Chondrocyte (in vitro differentiated cells): Measurements from ENCODE around the gene HOXB6. TPM values are rescaled to one million over a fixed set of nuclear protein-coding genes. Genes with fewer than 3 reads are reported as not detected.

Experiments used
- DNase-seq: peaks from one replicate; pipeline ENCODE4 v3.0.0; 2021; ENCODE audit warnings: mixed read lengths, low spot score
- H3K27ac Mint-ChIP-seq: one replicate; pipeline ENCODE4 v1.8.0; 2021; ENCODE audit warnings: mild to moderate bottlenecking, moderate library complexity, mixed read lengths; ENCODE audit not compliant: unreplicated experiment
- H3K27me3 Mint-ChIP-seq: 2 replicates; pipeline ENCODE4 v1.8.0; 2021; ENCODE audit warnings: low read depth, mixed read lengths
- H3K36me3 Mint-ChIP-seq: 2 replicates; pipeline ENCODE4 v1.8.0; 2021; ENCODE audit warnings: low read depth, mixed read lengths
- H3K4me1 Mint-ChIP-seq: 2 replicates; pipeline ENCODE4 v1.8.0; 2021; ENCODE audit warnings: low read depth, mild to moderate bottlenecking, mixed read lengths
- H3K4me3 Mint-ChIP-seq: one replicate; pipeline ENCODE4 v1.8.0; 2021; ENCODE audit warnings: mild to moderate bottlenecking, moderate library complexity, mixed read lengths; ENCODE audit not compliant: unreplicated experiment
- H3K9me3 Mint-ChIP-seq: 2 replicates; pipeline ENCODE4 v1.8.0; 2021; ENCODE audit warnings: low read depth, mixed read lengths
- CTCF ChIP-seq: fragments of 200-600 bp; sonication (generic); IDR thresholded peaks from 2 replicates; pipeline ENCODE4 v1.5.0; 2021; ENCODE audit warnings: antibody characterized with exemption, mild to moderate bottlenecking, moderate library complexity
- total RNA-seq: library from RNA; stranded (reverse); gene quantifications from 3 replicates; pipeline ENCODE4 v1.2.1, GENCODE V29; 2021

Gene HOXB6
- total RNA-seq, 1 donor from 2014 or later: not detected

- TF ChIP-seq CTCF: no peak
- Mint-ChIP-seq H3K27ac (no peak overlapping the region), H3K9me3 (no peaks in the 10 kb centered on the region), H3K4me1 (no peaks in the 10 kb centered on the region), H3K36me3 (no peaks in the 10 kb centered on the region), H3K27me3 (peaks cover 55% of the 10 kb centered on the region), H3K4me3 (no peak overlapping the region)
- no peak for DNase-seq
Observed at GRCh38 chr17:48563385-48563838, 41.4 kb downstream of the HOXB6 start.

DNA sequence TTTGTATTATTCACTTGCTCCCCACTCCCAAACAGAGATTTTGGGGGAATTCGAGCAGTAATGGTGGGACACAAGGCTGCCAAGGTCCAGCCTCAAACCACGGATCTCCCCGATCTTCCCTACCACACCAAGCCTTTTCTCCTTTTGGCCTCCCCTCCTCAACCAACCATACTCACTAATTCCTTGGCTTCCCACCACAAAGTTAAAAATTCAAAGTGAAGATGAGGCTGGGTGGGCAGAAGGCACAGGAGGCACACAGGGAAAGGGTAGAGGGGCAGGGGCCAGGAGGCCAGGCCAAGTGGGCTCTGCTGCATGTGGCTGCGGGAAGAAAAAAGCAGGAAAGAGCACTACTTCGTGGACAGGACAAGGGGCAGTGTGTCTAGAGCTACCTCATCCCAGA, 41.9 kb downstream of the HOXB6 start:
- Mint-ChIP-seq H3K27ac (peak overlapping the region; percentile 54), H3K4me3 (no peak overlapping the region), H3K27me3 (peaks cover 57% of the 10 kb centered on the region), H3K4me1 (no peaks in the 10 kb centered on the region), H3K9me3 (no peaks in the 10 kb centered on the region), H3K36me3 (no peaks in the 10 kb centered on the region)
- no peak for TF ChIP-seq CTCF
- DNase-seq: no peak

- H3K27me3 Mint-ChIP-seq: peaks cover 64% of the 10 kb centered on the region
- no peak overlapping the region for H3K27ac Mint-ChIP-seq
- H3K4me3 Mint-ChIP-seq: no peak overlapping the region
- DNase-seq: no peak
- TF ChIP-seq CTCF: peak; percentile 15
- no peaks in the 10 kb centered on the region for H3K9me3 Mint-ChIP-seq
- H3K4me1 Mint-ChIP-seq: no peaks in the 10 kb centered on the region
- no peaks in the 10 kb centered on the region for H3K36me3 Mint-ChIP-seq
Observed at GRCh38 chr17:48561884-48562810, 42.6 kb downstream of the HOXB6 start.

DNA sequence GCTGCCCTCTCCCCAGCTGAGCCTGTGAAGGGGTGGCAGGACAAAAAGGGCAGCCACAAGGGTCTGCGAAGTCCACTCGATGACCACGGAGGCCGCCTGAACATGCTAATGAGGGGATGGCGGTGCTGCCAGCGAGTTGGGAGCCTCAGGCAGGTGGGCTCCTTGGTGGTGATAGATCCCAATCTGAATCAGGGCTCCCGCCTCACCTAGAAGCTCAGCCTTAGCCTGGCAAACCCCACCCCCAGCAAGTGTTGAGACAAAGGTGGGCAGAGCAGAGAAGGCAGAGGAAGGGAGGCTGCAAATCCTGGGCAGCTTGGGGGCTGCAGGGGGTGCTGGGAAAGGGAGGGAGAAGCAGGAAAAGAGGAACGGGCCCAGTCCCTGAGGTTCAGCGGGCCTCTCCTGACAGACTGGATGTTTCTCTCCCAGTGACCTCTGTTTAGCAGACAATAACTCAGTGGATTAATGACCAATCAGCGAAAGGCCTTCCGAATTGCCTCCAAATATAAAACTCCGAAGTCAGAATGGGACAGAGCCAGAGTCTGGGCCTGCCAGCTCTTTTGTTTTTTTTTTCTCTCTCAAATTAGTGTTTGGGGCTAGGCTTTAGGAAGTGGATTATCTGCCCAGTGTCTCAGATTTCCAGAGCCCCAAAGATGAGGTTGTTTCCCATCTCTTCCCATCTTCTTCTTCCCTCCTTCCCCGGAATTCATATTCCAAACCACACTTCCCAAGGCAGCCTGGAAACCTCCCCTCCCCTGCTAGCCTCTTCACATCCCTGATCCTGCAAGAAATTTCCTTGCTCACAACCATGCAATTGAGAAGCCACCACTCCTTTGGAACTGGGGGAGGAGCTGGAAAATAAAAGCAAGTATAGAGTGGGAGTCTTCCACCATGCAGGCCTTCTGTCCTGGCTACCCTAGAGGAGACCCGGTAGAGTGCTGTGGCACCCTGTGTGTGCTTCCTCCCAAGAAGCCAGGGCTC, 44.7 kb downstream of the HOXB6 start:
- no peaks in the 10 kb centered on the region for H3K9me3 Mint-ChIP-seq
- TF ChIP-seq CTCF: no peak
- H3K4me3 Mint-ChIP-seq: no peak overlapping the region
- peaks cover 81% of the 10 kb centered on the region for H3K27me3 Mint-ChIP-seq
- H3K4me1 Mint-ChIP-seq: peaks cover 3% of the 10 kb centered on the region
- H3K36me3 Mint-ChIP-seq: no peaks in the 10 kb centered on the region
- DNase-seq: no peak
- no peak overlapping the region for H3K27ac Mint-ChIP-seq
